Right forelimb (tissue), 1 donor: ENCODE measurements around the gene CDK11A.
"Not testable (repeated sequence)": the region's sequence is repeated elsewhere in the genome, so short reads cannot be mapped to it uniquely, and the experiment has no call there.

Source experiments
- DNase-seq: peaks from one replicate; pipeline ENCODE4 v3.0.0-alpha.2; 2018

Gene CDK11A

GRCh38 chr1:1754051-1754815 is 30.1 kb upstream of the CDK11A start:
- DNase-seq = no peak

GRCh38 chr1:1753607-1754005 is 29.4 kb upstream of the CDK11A start:
- DNase-seq = no peak

- no peak for DNase-seq
Measured at GRCh38 chr1:1752636-1753606, 28.8 kb upstream of the CDK11A start.

- DNase-seq = no peak
Measured at GRCh38 chr1:1752190-1752589, 28.0 kb upstream of the CDK11A start.

GRCh38 chr1:1749941-1750340 is 25.8 kb upstream of the CDK11A start:
- not testable (repeated sequence) for DNase-seq

- no peak for DNase-seq
Measured at GRCh38 chr1:1748686-1749321, 24.6 kb upstream of the CDK11A start.

- DNase-seq = not testable (repeated sequence)
Measured at GRCh38 chr1:1746566-1746909, 22.4 kb upstream of the CDK11A start.

- peak; percentile 88 for DNase-seq
Measured at GRCh38 chr1:1745651-1746565, 21.8 kb upstream of the CDK11A start.

- not testable (repeated sequence) for DNase-seq
Measured at GRCh38 chr1:1742529-1742928, 18.4 kb upstream of the CDK11A start.

- not testable (repeated sequence) for DNase-seq
Measured at GRCh38 chr1:1741013-1741412, 16.9 kb upstream of the CDK11A start.

GRCh38 chr1:1738799-1739337 is 14.7 kb upstream of the CDK11A start:
- not testable (repeated sequence) for DNase-seq

- not testable (repeated sequence) for DNase-seq
Measured at GRCh38 chr1:1737675-1738590, 13.8 kb upstream of the CDK11A start.

- no peak for DNase-seq
Measured at GRCh38 chr1:1732381-1732780, 8.2 kb upstream of the CDK11A start.

GRCh38 chr1:1730870-1731269 is 6.7 kb upstream of the CDK11A start:
- no peak for DNase-seq

GRCh38 chr1:1730230-1730629 is 6.1 kb upstream of the CDK11A start:
- DNase-seq = not testable (repeated sequence)

- not testable (repeated sequence) for DNase-seq
Measured at GRCh38 chr1:1729116-1729816, 5.1 kb upstream of the CDK11A start.

- DNase-seq = not testable (repeated sequence)
Measured at GRCh38 chr1:1728308-1729005, 4.3 kb upstream of the CDK11A start.

GRCh38 chr1:1727131-1727651 is 3.0 kb upstream of the CDK11A start:
- DNase-seq = not testable (repeated sequence)

- DNase-seq = not testable (repeated sequence)
Measured at GRCh38 chr1:1726088-1726487, 1.9 kb upstream of the CDK11A start.
